ENCODE measurements around the gene SLC5A1.

SLC5A1 gene

DNA sequence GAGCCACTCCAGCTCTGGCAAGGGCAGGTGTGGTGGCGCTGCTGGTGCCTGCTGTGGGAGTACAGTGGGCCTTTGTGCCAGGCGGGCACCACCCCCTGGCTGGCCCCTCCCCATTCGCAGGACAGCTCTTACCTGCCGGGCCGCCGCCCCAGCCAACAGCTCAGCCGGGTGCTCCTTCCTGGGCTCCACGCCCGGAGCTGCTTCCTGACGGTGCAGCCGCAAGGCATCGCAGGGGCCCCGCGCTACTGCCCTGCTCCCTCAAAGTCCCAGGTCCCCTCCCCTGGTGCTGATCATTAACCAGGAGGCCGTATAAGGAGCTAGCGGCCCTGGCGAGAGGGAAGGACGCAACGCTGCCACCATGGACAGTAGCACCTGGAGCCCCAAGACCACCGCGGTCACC is at the start of gene SLC5A1:
SLC5A1 (plus strand) TSS at position 338 of the 400 bp plus-strand sequence; CDS start at position 359, 21 bp downstream.
- no peak within 1 kb of the TSS for H3K4me3 Mint-ChIP-seq
- H3K27me3 Mint-ChIP-seq, result peaks cover 27% of the 10 kb centered on the region
- H3K9me3 Mint-ChIP-seq (ENCODE audit: low read depth), result no peaks in the 10 kb centered on the region
- no peak within 1 kb of the TSS for H3K27ac Mint-ChIP-seq
- H3K36me3 Mint-ChIP-seq, result no peaks in the 10 kb centered on the region
- H3K4me1 Mint-ChIP-seq (ENCODE audit: low read depth), result no peaks in the 10 kb centered on the region

DNA sequence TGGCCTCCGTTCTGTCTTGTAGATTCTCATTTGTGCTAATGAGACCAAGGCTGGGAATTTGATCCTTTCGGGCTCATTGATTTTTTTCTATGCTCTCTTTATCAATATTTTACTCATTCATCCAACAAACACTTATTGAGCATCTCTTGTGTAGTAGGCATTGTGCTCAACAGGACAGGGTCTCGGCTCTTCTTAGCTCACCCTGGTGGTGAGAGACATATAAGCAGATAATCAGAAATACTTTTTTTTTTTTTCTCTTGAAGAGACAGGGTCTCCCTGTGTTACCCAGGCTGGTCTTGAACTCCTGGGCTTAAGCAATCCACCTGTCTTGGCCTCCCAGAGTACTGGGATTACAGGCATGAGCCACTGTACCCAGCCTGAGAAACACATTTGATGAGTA is 48.0 kb upstream of the SLC5A1 start:
- no peak overlapping the region for H3K27ac Mint-ChIP-seq
- no peaks in the 10 kb centered on the region for H3K9me3 Mint-ChIP-seq (ENCODE audit: low read depth)
- no peaks in the 10 kb centered on the region for H3K4me1 Mint-ChIP-seq (ENCODE audit: low read depth)
- H3K27me3 Mint-ChIP-seq, result peaks cover 5% of the 10 kb centered on the region
- H3K4me3 Mint-ChIP-seq, result no peak overlapping the region
- H3K36me3 Mint-ChIP-seq, result no peaks in the 10 kb centered on the region

DNA sequence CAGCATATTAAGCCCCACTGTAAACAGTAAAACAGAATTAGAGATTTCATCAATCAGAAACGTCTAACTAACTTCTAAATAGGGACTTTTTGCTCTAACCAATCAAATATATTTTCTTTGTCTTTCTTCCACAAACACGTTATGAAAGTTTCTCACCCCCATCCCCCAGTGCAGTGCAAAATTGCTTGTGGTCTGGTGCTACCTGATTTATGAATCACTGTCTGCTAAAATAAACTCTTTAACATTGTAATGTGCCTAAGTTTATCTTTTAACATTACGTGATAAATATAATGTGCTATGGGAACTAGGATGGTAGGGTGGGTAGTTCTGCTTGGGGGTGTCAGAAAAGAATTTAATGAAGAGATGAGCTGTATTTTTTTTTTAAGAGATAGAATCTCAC is 47.3 kb upstream of the SLC5A1 start:
- H3K9me3 Mint-ChIP-seq (ENCODE audit: low read depth), result no peaks in the 10 kb centered on the region
- peaks cover 7% of the 10 kb centered on the region for H3K4me1 Mint-ChIP-seq (ENCODE audit: low read depth)
- H3K4me3 Mint-ChIP-seq, result no peak overlapping the region
- no peaks in the 10 kb centered on the region for H3K36me3 Mint-ChIP-seq
- peaks cover 4% of the 10 kb centered on the region for H3K27me3 Mint-ChIP-seq
- H3K27ac Mint-ChIP-seq, result no peak overlapping the region

DNA sequence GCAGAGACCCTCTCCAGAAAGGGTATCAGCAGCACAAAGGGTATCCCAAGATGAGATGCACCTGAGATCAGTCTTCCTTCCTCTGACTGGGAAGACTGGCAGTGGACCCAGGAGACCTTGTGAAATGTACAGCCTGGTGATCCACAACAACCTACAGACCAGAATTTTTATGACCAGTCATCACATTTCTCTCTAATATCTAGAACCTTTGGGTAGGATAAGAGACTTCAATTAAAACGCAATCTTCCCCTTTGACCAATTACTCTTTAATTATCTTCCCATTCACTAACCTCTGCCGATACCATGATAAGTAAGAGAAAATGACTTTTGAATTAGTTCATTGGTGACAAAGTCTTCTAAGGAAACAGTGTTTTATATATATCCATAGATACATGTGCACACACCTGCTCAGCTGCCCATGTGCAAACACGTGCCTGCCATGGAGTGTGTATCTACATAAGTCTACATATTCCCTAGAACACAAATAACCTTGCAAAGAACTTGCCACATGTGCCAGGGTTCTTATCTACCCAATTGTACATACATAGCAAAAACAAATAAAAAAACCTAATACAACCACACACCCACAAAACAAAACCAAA is 44.2 kb upstream of the SLC5A1 start:
- Mint-ChIP-seq H3K4me3 (no peak overlapping the region), H3K9me3 (ENCODE audit: low read depth) (no peaks in the 10 kb centered on the region), H3K36me3 (no peaks in the 10 kb centered on the region), H3K27ac (no peak overlapping the region), H3K27me3 (peaks cover 4% of the 10 kb centered on the region), H3K4me1 (ENCODE audit: low read depth) (peaks cover 7% of the 10 kb centered on the region)

DNA sequence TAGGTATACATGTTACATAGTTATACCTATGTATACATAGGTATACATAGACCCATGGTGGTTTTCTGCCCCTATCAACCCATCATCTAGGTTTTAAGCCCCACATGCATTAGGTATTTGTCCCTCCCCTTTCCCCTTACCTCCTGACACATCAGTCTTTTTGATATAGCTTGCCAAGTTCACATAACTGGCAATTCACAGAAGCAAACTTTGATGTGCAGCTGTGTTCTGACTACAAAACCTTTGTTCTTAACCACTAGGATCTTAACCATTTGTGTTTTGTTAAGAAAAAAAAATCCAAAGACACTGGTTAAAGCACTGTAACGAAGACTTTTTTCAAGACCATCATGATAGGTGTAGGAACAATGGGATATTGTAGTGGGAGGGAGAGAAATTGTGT is 42.9 kb upstream of the SLC5A1 start:
- peaks cover 4% of the 10 kb centered on the region for H3K27me3 Mint-ChIP-seq
- no peak overlapping the region for H3K4me3 Mint-ChIP-seq

DNA sequence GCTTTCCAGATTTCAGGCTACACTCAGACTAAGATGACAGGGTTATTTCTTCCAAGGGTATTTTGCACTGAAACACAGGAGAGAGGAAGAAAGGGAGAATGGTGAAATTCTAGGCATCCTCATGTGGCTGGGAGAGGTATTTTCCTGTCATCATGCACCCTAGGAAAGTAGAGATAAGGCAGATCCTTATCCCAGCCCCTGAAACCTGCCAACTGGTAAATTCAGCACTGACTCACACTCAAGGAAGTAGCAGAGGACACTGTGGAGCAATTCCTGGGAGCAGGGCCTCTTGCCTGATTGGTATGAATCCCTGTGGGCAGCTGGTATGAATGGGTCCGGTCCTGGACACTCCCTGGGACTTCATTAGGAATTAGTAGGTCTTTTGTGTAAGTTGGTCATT is 37.6 kb upstream of the SLC5A1 start:
- peaks cover 3% of the 10 kb centered on the region for H3K4me1 Mint-ChIP-seq (ENCODE audit: low read depth)
- no peaks in the 10 kb centered on the region for H3K36me3 Mint-ChIP-seq
- no peak overlapping the region for H3K4me3 Mint-ChIP-seq

More for the DNA sequence above, 42.9 kb upstream of the SLC5A1 start:
- H3K4me1 Mint-ChIP-seq (ENCODE audit: low read depth), result peaks cover 7% of the 10 kb centered on the region
- H3K9me3 Mint-ChIP-seq (ENCODE audit: low read depth), result no peaks in the 10 kb centered on the region
- H3K27ac Mint-ChIP-seq, result no peak overlapping the region
- no peaks in the 10 kb centered on the region for H3K36me3 Mint-ChIP-seq

DNA sequence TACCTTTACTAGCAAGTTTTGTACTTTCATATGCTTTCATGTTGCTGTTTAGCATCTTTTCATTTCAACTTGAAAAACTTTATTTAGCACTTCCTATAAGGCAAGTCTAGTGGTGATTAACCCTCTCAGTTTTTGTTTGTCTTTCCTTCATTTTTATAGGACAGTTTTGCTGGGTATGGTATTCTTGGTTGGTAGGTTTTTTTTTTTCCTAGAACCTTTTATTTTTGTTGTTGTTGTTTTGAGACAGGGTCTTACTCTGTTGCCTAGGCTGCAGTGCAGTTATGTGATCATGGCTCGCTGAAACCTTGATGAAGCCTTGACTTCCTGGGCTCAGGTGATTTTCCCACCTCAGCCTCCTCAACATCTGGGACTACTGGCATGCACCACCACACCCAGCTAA is 29.9 kb upstream of the SLC5A1 start:
- no peak overlapping the region for H3K27ac Mint-ChIP-seq
- peaks cover 6% of the 10 kb centered on the region for H3K36me3 Mint-ChIP-seq
- peaks cover 13% of the 10 kb centered on the region for H3K27me3 Mint-ChIP-seq
- H3K4me3 Mint-ChIP-seq, result no peak overlapping the region
- peaks cover 21% of the 10 kb centered on the region for H3K9me3 Mint-ChIP-seq (ENCODE audit: low read depth)
- no peaks in the 10 kb centered on the region for H3K4me1 Mint-ChIP-seq (ENCODE audit: low read depth)

More for the DNA sequence above, 37.6 kb upstream of the SLC5A1 start:
- peaks cover 3% of the 10 kb centered on the region for H3K27me3 Mint-ChIP-seq
- peaks cover 8% of the 10 kb centered on the region for H3K9me3 Mint-ChIP-seq (ENCODE audit: low read depth)
- no peak overlapping the region for H3K27ac Mint-ChIP-seq

DNA sequence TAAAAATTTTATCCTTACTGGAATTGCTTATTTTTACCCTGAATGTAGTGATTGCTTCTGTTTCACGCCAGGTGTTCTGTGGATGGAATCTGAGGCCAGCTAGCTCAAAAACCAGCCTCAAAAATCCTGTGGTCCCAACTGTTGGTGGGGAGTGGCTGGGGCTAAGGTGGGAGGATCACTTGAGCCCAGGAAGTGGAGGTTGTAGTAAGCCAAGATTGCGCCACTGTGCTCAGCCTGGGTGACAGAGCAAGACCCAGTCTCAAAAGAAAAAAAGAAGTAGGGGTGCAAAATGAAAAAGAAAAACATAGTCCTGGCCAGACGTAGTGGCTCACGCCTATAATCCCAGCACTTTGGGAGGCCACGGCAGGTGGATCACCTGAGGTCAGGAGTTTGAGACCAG is 27.0 kb upstream of the SLC5A1 start:
- H3K27me3 Mint-ChIP-seq, result peaks cover 19% of the 10 kb centered on the region
- H3K9me3 Mint-ChIP-seq (ENCODE audit: low read depth), result peaks cover 11% of the 10 kb centered on the region
- no peak overlapping the region for H3K27ac Mint-ChIP-seq
- peaks cover 6% of the 10 kb centered on the region for H3K36me3 Mint-ChIP-seq
- no peaks in the 10 kb centered on the region for H3K4me1 Mint-ChIP-seq (ENCODE audit: low read depth)
- no peak overlapping the region for H3K4me3 Mint-ChIP-seq

DNA sequence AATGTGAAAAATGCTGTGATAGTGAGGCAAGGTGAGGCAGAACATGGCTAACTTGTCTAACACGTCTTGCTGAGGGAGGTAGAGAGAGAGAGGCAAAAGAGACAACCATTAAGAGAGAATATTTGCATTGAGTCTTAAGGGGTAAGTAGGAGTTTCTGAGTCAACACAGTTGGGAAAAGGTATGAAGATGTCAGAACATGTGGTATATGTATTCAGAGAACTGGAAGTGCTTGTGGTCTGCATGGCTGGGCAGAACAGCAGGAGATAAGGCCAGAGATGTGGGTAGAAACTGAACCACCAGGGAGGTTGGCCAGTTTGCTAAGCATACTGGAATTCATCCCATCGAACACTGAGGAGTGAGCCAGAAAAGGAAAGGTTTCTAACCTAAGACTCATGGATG is 25.0 kb upstream of the SLC5A1 start:
- Mint-ChIP-seq H3K4me3 (no peak overlapping the region), H3K27ac (no peak overlapping the region), H3K36me3 (peaks cover 2% of the 10 kb centered on the region), H3K4me1 (ENCODE audit: low read depth) (no peaks in the 10 kb centered on the region), H3K27me3 (peaks cover 23% of the 10 kb centered on the region), H3K9me3 (ENCODE audit: low read depth) (peaks cover 5% of the 10 kb centered on the region)

DNA sequence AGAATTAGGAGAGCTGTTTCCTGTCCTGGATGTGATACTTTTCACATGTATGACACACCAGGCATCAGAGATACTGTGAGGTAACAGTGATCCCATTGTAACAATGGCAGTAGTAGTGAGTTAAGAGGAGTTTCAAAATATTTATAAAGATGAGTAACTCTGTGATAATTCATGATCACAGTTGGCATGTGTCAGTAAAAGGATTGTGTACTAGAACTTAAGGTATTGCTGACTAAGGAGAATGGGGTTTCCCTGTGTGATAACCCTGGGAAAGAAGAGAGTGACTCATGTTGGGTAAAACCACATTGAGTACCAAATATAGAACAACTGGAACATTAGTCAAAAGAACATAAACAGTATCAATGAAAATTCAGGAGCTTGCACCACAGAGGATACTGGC is 22.9 kb upstream of the SLC5A1 start:
- peaks cover 2% of the 10 kb centered on the region for H3K36me3 Mint-ChIP-seq
- H3K27ac Mint-ChIP-seq, result no peak overlapping the region
- H3K9me3 Mint-ChIP-seq (ENCODE audit: low read depth), result no peaks in the 10 kb centered on the region
- no peaks in the 10 kb centered on the region for H3K4me1 Mint-ChIP-seq (ENCODE audit: low read depth)
- H3K4me3 Mint-ChIP-seq, result no peak overlapping the region
- peaks cover 23% of the 10 kb centered on the region for H3K27me3 Mint-ChIP-seq

DNA sequence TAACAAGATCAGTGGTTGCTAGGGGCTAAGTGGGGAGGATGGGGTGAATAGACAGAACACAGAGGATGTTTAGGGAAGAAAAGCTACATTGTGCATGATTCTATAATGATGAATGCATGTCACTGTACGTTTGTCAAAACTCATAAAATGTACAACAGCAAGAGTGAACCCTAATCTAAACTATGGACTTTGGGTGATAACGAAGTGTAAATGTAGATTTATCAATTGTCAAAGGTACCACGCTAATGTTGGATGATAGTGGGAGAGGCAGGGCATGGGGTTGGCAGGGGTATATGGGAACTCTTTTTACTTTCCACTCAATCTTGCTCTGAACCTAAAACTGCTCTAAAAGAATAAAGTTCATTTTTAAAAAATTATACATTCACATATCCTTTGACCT is 21.3 kb upstream of the SLC5A1 start:
- H3K27me3 Mint-ChIP-seq, result peaks cover 23% of the 10 kb centered on the region
- no peaks in the 10 kb centered on the region for H3K36me3 Mint-ChIP-seq
- H3K9me3 Mint-ChIP-seq (ENCODE audit: low read depth), result no peaks in the 10 kb centered on the region
- H3K4me1 Mint-ChIP-seq (ENCODE audit: low read depth), result no peaks in the 10 kb centered on the region
- H3K27ac Mint-ChIP-seq, result no peak overlapping the region
- no peak overlapping the region for H3K4me3 Mint-ChIP-seq

DNA sequence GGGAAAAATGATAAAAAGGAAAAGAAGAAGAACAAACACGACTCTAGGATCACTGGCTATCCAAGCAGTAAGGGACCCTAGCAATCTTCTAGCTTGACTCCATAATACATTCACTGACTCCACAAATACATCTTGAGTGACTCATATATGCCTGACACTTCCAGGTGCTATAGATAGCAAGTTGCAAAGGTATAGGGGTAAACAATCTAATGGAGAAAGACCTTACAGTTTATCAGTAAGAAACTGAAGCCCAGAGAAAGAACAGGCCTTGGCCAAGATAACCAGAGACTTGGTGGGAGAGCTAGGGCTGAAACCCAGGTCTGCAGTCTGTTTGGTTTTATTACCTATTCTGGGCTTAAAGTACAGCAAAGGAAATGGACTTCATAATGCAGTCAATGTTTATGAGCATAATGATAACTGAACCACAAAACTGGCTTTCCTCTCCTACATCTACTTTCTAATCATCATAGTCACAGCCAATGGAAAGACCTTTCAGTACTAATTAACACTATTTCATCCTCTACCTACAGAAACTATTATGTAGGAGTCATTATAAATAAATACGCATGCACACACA is 19.7 kb upstream of the SLC5A1 start:
- no peaks in the 10 kb centered on the region for H3K4me1 Mint-ChIP-seq (ENCODE audit: low read depth)
- H3K4me3 Mint-ChIP-seq, result no peak overlapping the region
- no peaks in the 10 kb centered on the region for H3K36me3 Mint-ChIP-seq
- peaks cover 11% of the 10 kb centered on the region for H3K27me3 Mint-ChIP-seq
- no peak overlapping the region for H3K27ac Mint-ChIP-seq
- H3K9me3 Mint-ChIP-seq (ENCODE audit: low read depth), result no peaks in the 10 kb centered on the region

DNA sequence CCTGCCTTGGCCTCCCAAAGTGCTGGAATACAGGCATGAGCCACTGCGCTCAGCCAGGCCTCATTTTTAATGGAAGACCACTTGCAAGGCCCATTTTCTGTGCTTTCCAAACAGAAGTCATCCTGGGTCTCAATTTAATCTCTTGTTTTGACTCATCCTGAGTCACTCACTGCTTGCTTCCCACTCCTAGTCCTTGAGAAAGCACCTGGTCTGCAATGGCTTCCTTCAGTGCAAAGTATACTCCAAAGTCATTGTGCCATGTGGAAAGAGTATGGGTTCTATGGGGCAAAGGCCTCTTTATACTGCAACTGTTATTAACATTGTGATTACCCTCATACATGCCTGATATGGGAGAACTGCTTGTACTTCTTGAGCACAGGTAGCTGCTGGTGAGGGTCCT is 18.3 kb upstream of the SLC5A1 start:
- Mint-ChIP-seq H3K4me3 (no peak overlapping the region), H3K9me3 (ENCODE audit: low read depth) (no peaks in the 10 kb centered on the region), H3K36me3 (no peaks in the 10 kb centered on the region), H3K4me1 (ENCODE audit: low read depth) (no peaks in the 10 kb centered on the region), H3K27me3 (peaks cover 13% of the 10 kb centered on the region), H3K27ac (no peak overlapping the region)

DNA sequence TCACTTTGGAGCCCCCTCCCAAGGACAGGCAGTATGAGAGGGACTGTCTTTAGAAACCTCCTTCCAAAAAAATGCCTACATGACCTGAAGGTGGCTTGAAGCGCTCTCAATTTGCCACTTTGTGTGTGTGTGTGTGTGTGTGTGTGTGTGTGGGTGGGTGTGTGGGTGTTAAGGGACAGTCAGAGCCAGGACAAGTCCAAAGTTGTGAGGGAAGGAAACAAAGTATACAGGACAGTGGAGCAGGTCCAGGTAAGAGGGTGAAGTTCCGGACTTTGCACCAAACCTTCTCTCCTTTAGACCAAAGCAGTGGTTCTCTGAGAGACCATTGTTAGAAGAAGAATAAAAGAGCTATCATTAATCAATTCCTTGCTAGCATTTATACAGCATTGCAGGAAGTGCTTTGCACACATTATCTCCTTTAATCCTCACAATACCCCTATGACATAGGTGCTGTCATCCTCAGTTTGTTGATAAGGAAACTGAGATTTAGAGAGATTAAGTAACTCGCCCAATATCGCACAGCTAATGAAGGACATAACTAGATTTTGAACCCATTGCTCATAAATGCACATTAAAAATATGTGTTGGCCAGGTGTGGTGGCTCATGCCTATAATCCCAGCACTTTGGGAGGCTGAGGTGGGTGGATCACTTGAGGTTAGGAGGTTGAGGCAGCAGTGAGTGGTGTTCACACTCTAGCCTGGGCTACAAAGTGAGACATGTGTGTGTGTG is 12.4 kb upstream of the SLC5A1 start:
- Mint-ChIP-seq H3K9me3 (ENCODE audit: low read depth) (no peaks in the 10 kb centered on the region), H3K4me3 (no peak overlapping the region), H3K4me1 (ENCODE audit: low read depth) (no peaks in the 10 kb centered on the region), H3K36me3 (peaks cover 3% of the 10 kb centered on the region), H3K27ac (no peak overlapping the region), H3K27me3 (peaks cover 5% of the 10 kb centered on the region)

DNA sequence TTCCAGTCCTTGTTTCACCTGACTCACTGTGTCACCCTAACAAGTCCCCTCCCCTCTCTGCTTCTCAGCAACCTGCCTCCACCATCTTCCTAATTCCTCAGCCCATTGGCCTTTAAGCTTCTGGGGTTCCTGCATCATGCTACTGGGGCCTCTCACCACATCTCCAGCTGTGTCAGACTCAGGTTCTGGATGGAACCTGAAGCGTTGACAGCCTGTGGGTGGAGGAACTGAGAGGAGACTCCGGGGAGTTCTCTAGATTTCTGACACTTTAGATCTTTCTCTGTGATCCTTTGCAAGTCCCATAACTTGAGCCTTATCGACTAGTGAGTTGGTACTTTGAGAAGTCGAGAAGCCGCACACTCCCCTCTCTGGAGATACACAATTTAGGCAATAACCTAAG is 11.6 kb upstream of the SLC5A1 start:
- peaks cover 3% of the 10 kb centered on the region for H3K36me3 Mint-ChIP-seq
- H3K27me3 Mint-ChIP-seq, result peaks cover 5% of the 10 kb centered on the region
- H3K4me3 Mint-ChIP-seq, result no peak overlapping the region
- H3K4me1 Mint-ChIP-seq (ENCODE audit: low read depth), result no peaks in the 10 kb centered on the region
- no peak overlapping the region for H3K27ac Mint-ChIP-seq
- H3K9me3 Mint-ChIP-seq (ENCODE audit: low read depth), result no peaks in the 10 kb centered on the region
